GM19438 (cell line): ENCODE measurements around the gene HDGFL2.

Experiments used
- ATAC-seq: cut with Tn5 transposase; IDR thresholded peaks from one replicate; pipeline ENCODE4 v1.9.1; 2021; ENCODE audit warnings: low read depth; ENCODE audit not compliant: unreplicated experiment

HDGFL2 gene

GRCh38 chr19:4472174-4472974, at the start of gene HDGFL2:
HDGFL2 (plus strand) TSS chr19:4472297; CDS start chr19:4472351, 54 bp downstream.
- no peak for ATAC-seq

GRCh38 chr19:4423416-4424126, 48.5 kb upstream of the HDGFL2 start:
- no peak for ATAC-seq

GRCh38 chr19:4425537-4425936, 46.6 kb upstream of the HDGFL2 start:
- ATAC-seq = no peak

GRCh38 chr19:4428326-4428975, 43.6 kb upstream of the HDGFL2 start:
- ATAC-seq = no peak

GRCh38 chr19:4429256-4429655, 42.8 kb upstream of the HDGFL2 start:
- ATAC-seq = no peak

- ATAC-seq = no peak
Measured at GRCh38 chr19:4429771-4430171, 42.3 kb upstream of the HDGFL2 start.

GRCh38 chr19:4430760-4431159, 41.3 kb upstream of the HDGFL2 start:
- no peak for ATAC-seq

- no peak for ATAC-seq
Measured at GRCh38 chr19:4431296-4431695, 40.8 kb upstream of the HDGFL2 start.

GRCh38 chr19:4431808-4432674, 40.1 kb upstream of the HDGFL2 start:
- no peak for ATAC-seq

GRCh38 chr19:4432918-4433506, 39.1 kb upstream of the HDGFL2 start:
- ATAC-seq = no peak

GRCh38 chr19:4434391-4434790, 37.7 kb upstream of the HDGFL2 start:
- no peak for ATAC-seq

- no peak for ATAC-seq
Measured at GRCh38 chr19:4436231-4436630, 35.9 kb upstream of the HDGFL2 start.

- ATAC-seq = no peak
Measured at GRCh38 chr19:4437103-4437502, 35.0 kb upstream of the HDGFL2 start.

GRCh38 chr19:4439243-4439642, 32.9 kb upstream of the HDGFL2 start:
- no peak for ATAC-seq

GRCh38 chr19:4441994-4442818, 29.9 kb upstream of the HDGFL2 start:
- no peak for ATAC-seq

- no peak for ATAC-seq
Measured at GRCh38 chr19:4442819-4443146, 29.3 kb upstream of the HDGFL2 start.

- ATAC-seq = no peak
Measured at GRCh38 chr19:4443188-4443587, 28.9 kb upstream of the HDGFL2 start.

GRCh38 chr19:4443966-4444764, 27.9 kb upstream of the HDGFL2 start:
- ATAC-seq = no peak
